Heart left ventricle (tissue), 13 donors: ENCODE measurements around the gene LIN7B.

Experiments
- CTCF ChIP-seq, 12 donors: fragments of 200-600 bp; sonication (generic) in 4 of 12; IDR thresholded peaks; one replicate each; pipeline versions ENCODE4 v1.5.0 to v1.8.0; 2018 to 2022; ENCODE audit warnings: antibody characterized with exemption in 12 of 12, mild to moderate bottlenecking in 5 of 12
- POLR2A ChIP-seq, 2 donors: fragments of 450-650 bp; IDR thresholded peaks; one replicate each; pipeline ENCODE4 v1.6.1; 2017; ENCODE audit warnings: antibody characterized with exemption in 2 of 2, mild to moderate bottlenecking in 2 of 2, moderate library complexity in 2 of 2
- donor health status: ischemic (EF 13 %, LVEDD 7.1; RV severe dilation, severe dysfunction).
- donor health status: DM: no; HTN: yes; CAD: no.
- donor health status: DM: no; HTN: no; CAD: no.
- donor health status: ischemic (EF 25% LVEDD 6.9; RV normal size, moderate dysfunction).
- donor health status: ischemic (EF 25% LVEDD 5.7; RV mildly dilated, moderate dysfunction).
- donor health status: ischemic (EF 35%, LVEDD 5.7; RV mildly dilated, moderate dysfunction).
- donor health status: nonischemic (EF 11% LVEDD 7.7; RV severe dilation, severe dysfunction).
- donor health status: DM: yes; HTN: yes; CAD: no.
- donor health status: PGD.
- donor health status: ischemic (EF 29% LVEDD 5.4; RV normal size, mild dysfunction).
- donor health status: nonischemic (EF 23%, LVEDD 6.1; RV moderate dilation, normal function).

GRCh38 chr19:49092686-49093085, 21.5 kb upstream of the LIN7B start:
- TF ChIP-seq POLR2A (IDR thresholded peaks at IDR 0.05) (no peak), CTCF (IDR thresholded peaks at IDR 0.05) (no peak)
